H9 (cell line): Measurements from ENCODE around the gene ENOX1. TPM values are rescaled to one million over a fixed set of nuclear protein-coding genes. Genes with fewer than 3 reads are reported as not detected.

Experiments
- DNase-seq: peaks from one replicate; pipeline ENCODE4 v3.0.0-alpha.2; 2017
- H2AFZ ChIP-seq: one replicate; pipeline ENCODE4 v1.6.1; 2013; ENCODE audit warnings: mild to moderate bottlenecking, low read length, control low read depth, moderate library complexity
- H2AK5ac ChIP-seq: 2 replicates; pipeline ENCODE4 v1.6.1; 2013; ENCODE audit warnings: low read length, control low read depth, mixed read lengths; ENCODE audit not compliant: insufficient read length
- H2BK120ac ChIP-seq: one replicate; pipeline ENCODE4 v1.6.1; 2013; ENCODE audit warnings: low read depth, mild to moderate bottlenecking, low read length, control low read depth, inconsistent platforms; ENCODE audit not compliant: poor library complexity, severe bottlenecking
- H2BK12ac ChIP-seq: 2 replicates; pipeline ENCODE4 v1.6.1; 2013; ENCODE audit warnings: low read length, control low read depth, mixed read lengths, low read depth; ENCODE audit not compliant: insufficient read length
- H2BK15ac ChIP-seq: 2 replicates; pipeline ENCODE4 v1.6.1; 2013; ENCODE audit warnings: low read depth, low read length, control low read depth
- H2BK20ac ChIP-seq: one replicate; pipeline ENCODE4 v1.6.1; 2013; ENCODE audit warnings: low read depth, mild to moderate bottlenecking, low read length, control low read depth, inconsistent platforms; ENCODE audit not compliant: poor library complexity, severe bottlenecking
- H2BK5ac ChIP-seq: 2 replicates; pipeline ENCODE4 v1.6.1; 2013; ENCODE audit warnings: low read length, control low read depth, mixed read lengths; ENCODE audit not compliant: insufficient read length
- H3K14ac ChIP-seq: 2 replicates; pipeline ENCODE4 v1.6.1; 2013; ENCODE audit warnings: low read length, control low read depth; ENCODE audit not compliant: insufficient read depth
- H3K18ac ChIP-seq: 2 replicates; pipeline ENCODE4 v1.6.1; 2013; ENCODE audit warnings: low read depth, mild to moderate bottlenecking, mixed read lengths, low read length, control low read depth; ENCODE audit not compliant: insufficient read length
- H3K23ac ChIP-seq: 2 replicates; pipeline ENCODE4 v1.6.1; 2013; ENCODE audit warnings: low read length, control low read depth, mixed read lengths, low read depth; ENCODE audit not compliant: insufficient read length
- H3K23me2 ChIP-seq: 2 replicates; pipeline ENCODE4 v1.6.1; 2013; ENCODE audit warnings: low read depth, mild to moderate bottlenecking, mixed read lengths, low read length, control low read depth; ENCODE audit not compliant: insufficient read length, poor library complexity, severe bottlenecking
- H3K27ac ChIP-seq: 2 replicates; pipeline ENCODE4 v1.5.1; 2013; ENCODE audit warnings: low read length, control low read depth, mixed read lengths, low read depth; ENCODE audit not compliant: insufficient read length
- H3K27me3 ChIP-seq: 2 replicates; pipeline ENCODE4 v1.6.1; 2013; ENCODE audit warnings: low read length, control low read depth, inconsistent platforms; ENCODE audit not compliant: insufficient read depth
- H3K4ac ChIP-seq: 2 replicates; pipeline ENCODE4 v1.6.1; 2013; ENCODE audit warnings: low read depth, mild to moderate bottlenecking, control low read depth, inconsistent platforms, low read length, moderate library complexity
- H3K4me1 ChIP-seq: 2 replicates; pipeline ENCODE4 v1.6.1; 2013; ENCODE audit warnings: low read length, control low read depth, inconsistent platforms; ENCODE audit not compliant: insufficient read depth
- H3K4me2 ChIP-seq: 2 replicates; pipeline ENCODE4 v1.6.1; 2013; ENCODE audit warnings: low read length, control low read depth, mixed read lengths; ENCODE audit not compliant: insufficient read length, insufficient read depth
- H3K56ac ChIP-seq: 2 replicates; pipeline ENCODE4 v1.6.1; 2013; ENCODE audit warnings: low read depth, mild to moderate bottlenecking, mixed read lengths, low read length, control low read depth; ENCODE audit not compliant: insufficient read length
- H3K79me1 ChIP-seq: 2 replicates; pipeline ENCODE4 v1.6.1; 2013; ENCODE audit warnings: low read depth, mild to moderate bottlenecking, moderate library complexity, low read length, control low read depth, inconsistent platforms; ENCODE audit not compliant: insufficient read depth, poor library complexity, severe bottlenecking
- H3K79me2 ChIP-seq: 2 replicates; pipeline ENCODE4 v1.6.1; 2013; ENCODE audit warnings: low read length, control low read depth, inconsistent platforms; ENCODE audit not compliant: insufficient read depth
- H3K9ac ChIP-seq: 2 replicates; pipeline ENCODE4 v1.6.1; 2013; ENCODE audit warnings: low read length, control low read depth, mixed read lengths; ENCODE audit not compliant: insufficient read length; ENCODE audit errors: extremely low read depth
- H3K9me3 ChIP-seq: one replicate; pipeline ENCODE4 v1.6.1; 2013; ENCODE audit warnings: low read depth, low read length, inconsistent platforms; ENCODE audit not compliant: control insufficient read depth
- H3T11ph ChIP-seq: one replicate; pipeline ENCODE4 v1.6.1; 2013; ENCODE audit warnings: mild to moderate bottlenecking, low read length, control low read depth, inconsistent platforms
- H4K20me1 ChIP-seq: one replicate; pipeline ENCODE4 v1.6.1; 2013; ENCODE audit not compliant: control insufficient read depth, insufficient read length, insufficient read depth
- H4K5ac ChIP-seq: 2 replicates; pipeline ENCODE4 v1.6.1; 2013; ENCODE audit warnings: low read depth, mild to moderate bottlenecking, mixed read lengths, low read length, control low read depth; ENCODE audit not compliant: insufficient read length
- H4K8ac ChIP-seq: replicated peaks from 2 replicates; pipeline ENCODE4 v1.6.1; 2013; ENCODE audit warnings: low read length, control low read depth, mixed read lengths, low read depth; ENCODE audit not compliant: insufficient read length
- H4K91ac ChIP-seq: 2 replicates; pipeline ENCODE4 v1.6.1; 2013; ENCODE audit warnings: low read depth, mild to moderate bottlenecking, moderate library complexity, mixed read lengths, low read length, control low read depth; ENCODE audit not compliant: insufficient read length
- H3K27ac Mint-ChIP-seq, 3 experiments: 2 replicates in 2 of 3; 3 replicates in 1 of 3; pipeline ENCODE4 v1.8.0; 2020 to 2021; ENCODE audit warnings: mixed read lengths in 3 of 3, mild to moderate bottlenecking in 1 of 3, moderate library complexity in 1 of 3
- H3K27me3 Mint-ChIP-seq: 2 replicates; pipeline ENCODE4 v1.8.0; 2021; ENCODE audit warnings: low read depth, mild to moderate bottlenecking, moderate library complexity, mixed read lengths
- H3K36me3 Mint-ChIP-seq, 3 experiments: 2 replicates in 2 of 3; 3 replicates in 1 of 3; pipeline ENCODE4 v1.8.0; 2020 to 2021; ENCODE audit warnings: low read depth in 3 of 3, mixed read lengths in 3 of 3; ENCODE audit not compliant: insufficient read depth in 1 of 3
- H3K4me1 Mint-ChIP-seq, 2 experiments: 2 replicates each; pipeline ENCODE4 v1.8.0; 2020; ENCODE audit warnings: mixed read lengths in 2 of 2
- H3K4me3 Mint-ChIP-seq, 2 experiments: 2 replicates in 1 of 2; 3 replicates in 1 of 2; pipeline ENCODE4 v1.8.0; 2020 to 2021; ENCODE audit warnings: mild to moderate bottlenecking in 2 of 2, mixed read lengths in 2 of 2, moderate library complexity in 1 of 2
- H3K9me3 Mint-ChIP-seq, 2 experiments: 2 replicates in 1 of 2; 3 replicates in 1 of 2; pipeline ENCODE4 v1.8.0; 2020; ENCODE audit warnings: mild to moderate bottlenecking in 2 of 2, mixed read lengths in 2 of 2, moderate library complexity in 1 of 2
- CTCF ChIP-seq: fragments of 200-600 bp; sonication (generic); conservative IDR thresholded peaks from 3 replicates; pipeline ENCODE4 v1.8.0; 2021; ENCODE audit warnings: antibody characterized with exemption, mild to moderate bottlenecking
- WGBS: extraction: QIAGEN DNeasy Blood & Tissue Kit; methylation state at CpG from one replicate; pipeline ENCODE4 v1.1.7; 2013; ENCODE audit warnings: missing lambda C conversion rate, low lambda C conversion rate, mixed read lengths; ENCODE audit not compliant: insufficient read length; ENCODE audit errors: extremely low coverage; 5-methylcytosine and 5-hydroxymethylcytosine counted together
- total RNA-seq: library from RNA; stranded (reverse); gene quantifications from 2 replicates; pipeline ENCODE4 v1.2.1, GENCODE V29; 2021

Gene ENOX1
- total RNA-seq, 1 experiment from 2014 or later, result 0.24 TPM

DNA sequence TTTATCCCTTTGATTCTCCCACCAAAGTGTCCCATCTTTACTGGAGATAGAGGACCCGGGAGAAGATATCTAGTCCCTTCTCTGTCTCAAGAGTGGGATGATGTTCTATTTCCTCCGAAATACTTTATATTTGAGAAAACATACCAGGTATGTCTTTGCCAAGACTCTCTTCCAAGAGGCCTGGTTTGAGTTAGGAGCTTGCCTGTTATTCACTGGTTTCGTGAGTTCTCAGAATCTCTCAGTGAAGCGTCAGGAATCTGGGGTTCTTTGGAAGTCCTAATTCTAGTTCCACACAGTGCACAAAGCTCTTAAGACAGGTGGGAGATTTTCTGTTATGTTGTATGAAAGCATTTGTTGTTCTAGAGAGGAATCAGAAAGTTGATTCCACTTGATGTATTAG, 581.4 kb downstream of the ENOX1 start:
- H3K56ac ChIP-seq, result no peak overlapping the region
- no peaks in the 10 kb centered on the region; a peak in 1 of 7 replicates for H3K36me3 Mint-ChIP-seq
- H2BK20ac ChIP-seq, result no peak overlapping the region
- no peak overlapping the region for H2BK5ac ChIP-seq
- no peak overlapping the region for H4K5ac ChIP-seq
- H3K23me2 ChIP-seq, result no peaks in the 10 kb centered on the region
- H3K27ac Mint-ChIP-seq, result no peak overlapping the region
- H3K27ac ChIP-seq, result no peak overlapping the region
- no peak overlapping the region for H3K4me2 ChIP-seq
- H3K9me3 ChIP-seq, result peaks cover 4% of the 10 kb centered on the region
- H2BK120ac ChIP-seq, result no peak overlapping the region
- peaks cover 10 to 13% of the 10 kb centered on the region in 2 experiments for H3K9me3 Mint-ChIP-seq
- H3K27me3 Mint-ChIP-seq, result no peaks in the 10 kb centered on the region
- H4K8ac ChIP-seq, result no peak overlapping the region
- no peaks in the 10 kb centered on the region for H3K79me2 ChIP-seq
- no peak overlapping the region for H4K91ac ChIP-seq
- no peak overlapping the region for H3K23ac ChIP-seq
- no CpG with 5 or more reads among the region's 4 CpGs for WGBS
- no peak overlapping the region for H3T11ph ChIP-seq
- no peaks in the 10 kb centered on the region for H3K27me3 ChIP-seq
- H3K9ac ChIP-seq, result no peak overlapping the region
- no peak overlapping the region for H2BK12ac ChIP-seq
- no peaks in the 10 kb centered on the region for H4K20me1 ChIP-seq
- no peaks in the 10 kb centered on the region for H3K79me1 ChIP-seq
- H2AFZ ChIP-seq, result no peak overlapping the region
- peaks cover 0 to 3% of the 10 kb centered on the region in 2 experiments; a peak in 1 of 4 replicates for H3K4me1 Mint-ChIP-seq
- H2AK5ac ChIP-seq, result no peak overlapping the region
- H3K18ac ChIP-seq, result no peak overlapping the region
- no peaks in the 10 kb centered on the region for H3K4me1 ChIP-seq
- no peak for TF ChIP-seq CTCF
- H3K4ac ChIP-seq, result no peak overlapping the region
- no peak overlapping the region for H2BK15ac ChIP-seq
- H3K4me3 Mint-ChIP-seq, result no peak overlapping the region
- DNase-seq, result no peak
- H3K14ac ChIP-seq, result no peak overlapping the region
